Stimulated activated CD8-positive, alpha-beta memory T cell treated with anti-CD3 and anti-CD28 coated beads, Interleukin-15, amount 100 ng/mL, for 4 hours (primary cell): ENCODE data around the gene FAM241A.
"Not testable (repeated sequence)": the region's sequence is repeated elsewhere in the genome, so short reads cannot be mapped to it uniquely, and the experiment has no call there.

Source experiments
- DNase-seq, 2 donors: peaks; one replicate each; pipeline ENCODE4 v3.0.0-alpha.2; 2020; ENCODE audit warnings: low read depth in 2 of 2

The FAM241A gene

GRCh38 chr4:112145326-112145789, at the start of gene FAM241A:
TSS of gene FAM241A (plus strand) at chr4:112145454. CDS start at chr4:112145581, 127 bp downstream.
- peak; percentile 79 to 85 for DNase-seq

- no peak for DNase-seq
Measured at GRCh38 chr4:112098841-112099530, 46.3 kb upstream of the FAM241A start.

- no peak for DNase-seq
Measured at GRCh38 chr4:112099701-112100297, 45.5 kb upstream of the FAM241A start.

GRCh38 chr4:112102875-112103370, 42.3 kb upstream of the FAM241A start:
- no peak for DNase-seq

- no peak for DNase-seq
Measured at GRCh38 chr4:112105201-112105969, 39.9 kb upstream of the FAM241A start.

GRCh38 chr4:112109360-112110058, 35.7 kb upstream of the FAM241A start:
- DNase-seq: no peak

- no peak for DNase-seq
Measured at GRCh38 chr4:112110059-112110425, 35.2 kb upstream of the FAM241A start.

- no peak for DNase-seq
Measured at GRCh38 chr4:112111306-112111705, 33.9 kb upstream of the FAM241A start.

GRCh38 chr4:112112095-112112494, 33.2 kb upstream of the FAM241A start:
- not testable (repeated sequence) for DNase-seq

- no peak for DNase-seq
Measured at GRCh38 chr4:112112590-112113170, 32.6 kb upstream of the FAM241A start.

- no peak for DNase-seq
Measured at GRCh38 chr4:112113864-112114263, 31.4 kb upstream of the FAM241A start.

- DNase-seq: no peak
Measured at GRCh38 chr4:112114452-112114851, 30.8 kb upstream of the FAM241A start.

GRCh38 chr4:112118742-112119352, 26.4 kb upstream of the FAM241A start:
- DNase-seq: no peak

- DNase-seq: no peak
Measured at GRCh38 chr4:112119353-112119783, 25.9 kb upstream of the FAM241A start.

GRCh38 chr4:112120021-112120420, 25.2 kb upstream of the FAM241A start:
- no peak for DNase-seq

- DNase-seq: no peak
Measured at GRCh38 chr4:112125416-112125815, 19.8 kb upstream of the FAM241A start.

- no peak for DNase-seq
Measured at GRCh38 chr4:112127048-112127637, 18.1 kb upstream of the FAM241A start.

- no peak for DNase-seq
Measured at GRCh38 chr4:112127803-112128202, 17.5 kb upstream of the FAM241A start.

GRCh38 chr4:112128452-112128851, 16.8 kb upstream of the FAM241A start:
- no peak for DNase-seq

GRCh38 chr4:112130906-112131305, 14.3 kb upstream of the FAM241A start:
- DNase-seq: no peak

GRCh38 chr4:112136551-112136950, 8.7 kb upstream of the FAM241A start:
- DNase-seq: no peak
